ENCODE measurements around the gene SLC12A1. TPM values are rescaled to one million over a fixed set of nuclear protein-coding genes. Genes with fewer than 3 reads are reported as not detected.

SLC12A1 gene
- not detected in 2 replicates for total RNA-seq

- Mint-ChIP-seq H3K4me3 (no peak within 1 kb of the TSS), H3K4me1 (ENCODE audit: low read depth) (no peaks in the 10 kb centered on the region), H3K9me3 (no peaks in the 10 kb centered on the region), H3K27ac (no peak within 1 kb of the TSS), H3K36me3 (ENCODE audit: low read depth) (no peaks in the 10 kb centered on the region), H3K27me3 (ENCODE audit: insufficient read depth) (peaks cover 9% of the 10 kb centered on the region)
- intact Hi-C loops (cut with micrococcal nuclease), result no loop called here
- no peak for DNase-seq (ENCODE audit: low spot score)
These were observed at the start of gene SLC12A1 for GRCh38 chr15:48205981-48206380. Gene SLC12A1, plus strand, starts transcription at chr15:48206302. Its CDS starts 1,418 bp downstream, at chr15:48207720.

GRCh38 chr15:48168616-48169015 lies 37.5 kb upstream of the SLC12A1 start:
- Mint-ChIP-seq H3K27ac (no peak overlapping the region), H3K4me1 (ENCODE audit: low read depth) (no peaks in the 10 kb centered on the region), H3K4me3 (no peak overlapping the region), H3K9me3 (peaks cover 6% of the 10 kb centered on the region), H3K27me3 (ENCODE audit: insufficient read depth) (no peaks in the 10 kb centered on the region), H3K36me3 (ENCODE audit: low read depth) (peaks cover 21% of the 10 kb centered on the region)
- no peak for DNase-seq (ENCODE audit: low spot score)
- intact Hi-C loops (cut with micrococcal nuclease), result no loop called here

GRCh38 chr15:48170981-48171380 lies 35.1 kb upstream of the SLC12A1 start:
- Mint-ChIP-seq H3K4me1 (ENCODE audit: low read depth) (peaks cover 6% of the 10 kb centered on the region), H3K36me3 (ENCODE audit: low read depth) (peaks cover 22% of the 10 kb centered on the region), H3K9me3 (peaks cover 9% of the 10 kb centered on the region), H3K27me3 (ENCODE audit: insufficient read depth) (no peaks in the 10 kb centered on the region), H3K4me3 (no peak overlapping the region), H3K27ac (no peak overlapping the region)
- intact Hi-C loops (cut with micrococcal nuclease), result no loop called here
- no peak for DNase-seq (ENCODE audit: low spot score)

GRCh38 chr15:48175126-48175525 lies 31.0 kb upstream of the SLC12A1 start:
- no peak for DNase-seq (ENCODE audit: low spot score)
- H3K9me3 Mint-ChIP-seq, result peaks cover 9% of the 10 kb centered on the region
- H3K4me3 Mint-ChIP-seq, result no peak overlapping the region
- intact Hi-C loops (cut with micrococcal nuclease), result no loop called here
- H3K36me3 Mint-ChIP-seq (ENCODE audit: low read depth), result peaks cover 5% of the 10 kb centered on the region
- no peak overlapping the region for H3K27ac Mint-ChIP-seq
- peaks cover 19% of the 10 kb centered on the region for H3K4me1 Mint-ChIP-seq (ENCODE audit: low read depth)
- H3K27me3 Mint-ChIP-seq (ENCODE audit: insufficient read depth), result peaks cover 10% of the 10 kb centered on the region

- intact Hi-C loops (cut with micrococcal nuclease), result no loop called here
- Mint-ChIP-seq H3K27me3 (ENCODE audit: insufficient read depth) (peaks cover 12% of the 10 kb centered on the region), H3K9me3 (peaks cover 9% of the 10 kb centered on the region), H3K27ac (no peak overlapping the region), H3K36me3 (ENCODE audit: low read depth) (peaks cover 5% of the 10 kb centered on the region), H3K4me3 (no peak overlapping the region), H3K4me1 (ENCODE audit: low read depth) (peaks cover 19% of the 10 kb centered on the region)
- DNase-seq (ENCODE audit: low spot score), result no peak
These were observed 30.0 kb upstream of the SLC12A1 start for GRCh38 chr15:48176112-48176511.

- Mint-ChIP-seq H3K36me3 (ENCODE audit: low read depth) (peaks cover 5% of the 10 kb centered on the region), H3K4me3 (peak overlapping the region; percentile 90), H3K27me3 (ENCODE audit: insufficient read depth) (peaks cover 18% of the 10 kb centered on the region), H3K9me3 (peaks cover 9% of the 10 kb centered on the region), H3K4me1 (ENCODE audit: low read depth) (peaks cover 19% of the 10 kb centered on the region), H3K27ac (peak overlapping the region; percentile 72)
- intact Hi-C loops (cut with micrococcal nuclease), result no loop called here
- no peak for DNase-seq (ENCODE audit: low spot score)
These were observed 29.1 kb upstream of the SLC12A1 start for GRCh38 chr15:48176957-48177356.

GRCh38 chr15:48177383-48177765 lies 28.7 kb upstream of the SLC12A1 start:
- Mint-ChIP-seq H3K4me1 (ENCODE audit: low read depth) (peaks cover 19% of the 10 kb centered on the region), H3K27me3 (ENCODE audit: insufficient read depth) (peaks cover 21% of the 10 kb centered on the region), H3K27ac (peak overlapping the region; percentile 90), H3K9me3 (peaks cover 9% of the 10 kb centered on the region), H3K4me3 (peak overlapping the region; percentile 90), H3K36me3 (ENCODE audit: low read depth) (peaks cover 5% of the 10 kb centered on the region)
- DNase-seq (ENCODE audit: low spot score), result no peak
- intact Hi-C loops (cut with micrococcal nuclease), result no loop called here

GRCh38 chr15:48177766-48178647 lies 28.1 kb upstream of the SLC12A1 start, which contains the start of gene MYEF2:
Gene MYEF2, minus strand, starts transcription at chr15:48178295. Its CDS starts 58 bp downstream, at chr15:48178237.
- Mint-ChIP-seq H3K27me3 (ENCODE audit: insufficient read depth) (peaks cover 25% of the 10 kb centered on the region), H3K4me3 (peak within 1 kb of the TSS; percentile 90), H3K36me3 (ENCODE audit: low read depth) (peaks cover 5% of the 10 kb centered on the region), H3K27ac (peak within 1 kb of the TSS; percentile 90), H3K4me1 (ENCODE audit: low read depth) (peaks cover 19% of the 10 kb centered on the region), H3K9me3 (peaks cover 9% of the 10 kb centered on the region)
- peak; percentile 70 for DNase-seq (ENCODE audit: low spot score)
- intact Hi-C loops (cut with micrococcal nuclease), result loop anchor here (1.0 kb wide), 2 partner anchors 13 to 154 kb away; partner anchors contain the start of gene CTXN2

- DNase-seq (ENCODE audit: low spot score), result no peak
- Mint-ChIP-seq H3K27ac (no peak overlapping the region), H3K4me3 (peak overlapping the region; percentile 57), H3K4me1 (ENCODE audit: low read depth) (peaks cover 19% of the 10 kb centered on the region), H3K36me3 (ENCODE audit: low read depth) (peaks cover 3% of the 10 kb centered on the region), H3K27me3 (ENCODE audit: insufficient read depth) (peaks cover 28% of the 10 kb centered on the region), H3K9me3 (peaks cover 4% of the 10 kb centered on the region)
- intact Hi-C loops (cut with micrococcal nuclease), result loop anchor here (1.0 kb wide), 2 partner anchors 13 to 154 kb away; partner anchors contain the start of gene CTXN2
These were observed 27.5 kb upstream of the SLC12A1 start for GRCh38 chr15:48178648-48178931.

GRCh38 chr15:48182749-48183148 lies 23.4 kb upstream of the SLC12A1 start:
- no peak overlapping the region for H3K4me3 Mint-ChIP-seq
- H3K36me3 Mint-ChIP-seq (ENCODE audit: low read depth), result no peaks in the 10 kb centered on the region
- H3K27me3 Mint-ChIP-seq (ENCODE audit: insufficient read depth), result peaks cover 26% of the 10 kb centered on the region
- H3K27ac Mint-ChIP-seq, result no peak overlapping the region
- no peaks in the 10 kb centered on the region for H3K9me3 Mint-ChIP-seq
- H3K4me1 Mint-ChIP-seq (ENCODE audit: low read depth), result no peaks in the 10 kb centered on the region
- DNase-seq (ENCODE audit: low spot score), result no peak
- intact Hi-C loops (cut with micrococcal nuclease), result no loop called here

GRCh38 chr15:48185529-48185928 lies 20.6 kb upstream of the SLC12A1 start:
- no peak overlapping the region for H3K4me3 Mint-ChIP-seq
- no peak for DNase-seq (ENCODE audit: low spot score)
- H3K36me3 Mint-ChIP-seq (ENCODE audit: low read depth), result no peaks in the 10 kb centered on the region
- H3K27ac Mint-ChIP-seq, result no peak overlapping the region
- H3K27me3 Mint-ChIP-seq (ENCODE audit: insufficient read depth), result peaks cover 19% of the 10 kb centered on the region
- no peaks in the 10 kb centered on the region for H3K4me1 Mint-ChIP-seq (ENCODE audit: low read depth)
- intact Hi-C loops (cut with micrococcal nuclease), result no loop called here
- H3K9me3 Mint-ChIP-seq, result no peaks in the 10 kb centered on the region

- intact Hi-C loops (cut with micrococcal nuclease), result no loop called here
- Mint-ChIP-seq H3K27ac (no peak overlapping the region), H3K4me1 (ENCODE audit: low read depth) (peaks cover 5% of the 10 kb centered on the region), H3K36me3 (ENCODE audit: low read depth) (no peaks in the 10 kb centered on the region), H3K9me3 (no peaks in the 10 kb centered on the region), H3K4me3 (no peak overlapping the region), H3K27me3 (ENCODE audit: insufficient read depth) (peaks cover 21% of the 10 kb centered on the region)
- no peak for DNase-seq (ENCODE audit: low spot score)
These were observed 19.8 kb upstream of the SLC12A1 start for GRCh38 chr15:48186271-48186670.

- Mint-ChIP-seq H3K27me3 (ENCODE audit: insufficient read depth) (peaks cover 19% of the 10 kb centered on the region), H3K4me1 (ENCODE audit: low read depth) (peaks cover 8% of the 10 kb centered on the region), H3K4me3 (no peak overlapping the region), H3K36me3 (ENCODE audit: low read depth) (no peaks in the 10 kb centered on the region), H3K27ac (no peak overlapping the region), H3K9me3 (no peaks in the 10 kb centered on the region)
- intact Hi-C loops (cut with micrococcal nuclease), result loop anchor here (1.0 kb wide), 1 partner anchor 13 kb away; the partner anchor contains the start of gene MYEF2
- DNase-seq (ENCODE audit: low spot score), result peak; percentile 28
These were observed 15.0 kb upstream of the SLC12A1 start for GRCh38 chr15:48190932-48191573.
